HCT116 (cell line): ENCODE results near the gene HARBI1. TPM values are rescaled to one million over a fixed set of nuclear protein-coding genes. Genes with fewer than 3 reads are reported as not detected.

ENCODE experiments used
- ATAC-seq: fragments of 200-7000 bp; cut with Tn5 transposase; 2 replicates; pipeline ENCODE4 v1.9.1; 2020; ENCODE audit warnings: mild to moderate bottlenecking, moderate library complexity
- BruUV-seq: library from RNA; stranded (reverse); fragments of 400-500 nt; replicated peaks from 2 replicates; lab custom pipeline; 2021; lab: Mats Ljungman, UMichigan
- CTCF ChIA-PET: fragments of 300-600 bp; sonication (Branson Sonifier 250); formaldehyde crosslinking; loops from one replicate; lab custom pipeline; 2021; ENCODE audit warnings: antibody characterized with exemption; lab: Charles Lee
- POLR2A ChIA-PET: fragments of 300-600, 350-600 bp; sonication (Branson Sonifier 250); formaldehyde crosslinking; loops from one replicate; lab custom pipeline; 2021; ENCODE audit warnings: antibody characterized with exemption; lab: Charles Lee
- RAD21 ChIA-PET, 2 experiments: fragments of 300-600 bp; sonication (Branson Sonifier 250); formaldehyde crosslinking; loops; one replicate each; lab custom pipeline; 2023; ENCODE audit warnings: low total read pairs in 2 of 2; ENCODE audit not compliant: uncharacterized antibody in 2 of 2, unreplicated experiment in 2 of 2, low non-redundant PET in 1 of 2; lab: Charles Lee
- DNase-seq: peaks from one replicate; pipeline ENCODE4 v3.0.0-alpha.2; 2010; ENCODE audit warnings: low read depth, low spot score
- H2AFZ ChIP-seq: fragments of 200-600 bp; shearing (Covaris generic), sonication (generic); 2 replicates; pipeline ENCODE4 v1.6.1; 2017; ENCODE audit warnings: low read depth, mixed run types, mixed read lengths, antibody characterized with exemption, low read length; ENCODE audit not compliant: poor library complexity, severe bottlenecking
- H3K27ac ChIP-seq: 2 replicates; pipeline ENCODE4 v1.5.1; 2012; ENCODE audit warnings: low read depth, low read length
- H3K27me3 ChIP-seq: fragments of 200-600 bp; sonication (generic); 2 replicates; pipeline ENCODE4 v1.6.1; 2016; ENCODE audit warnings: mixed run types, low read length, mixed read lengths; ENCODE audit not compliant: insufficient read depth
- H3K36me3 ChIP-seq, 2 experiments: fragments of 200-500 bp in 1 of 2; fragments of 200-600 bp in 1 of 2; sonication (Bioruptor generic) in 1 of 2; sonication (generic) in 1 of 2; 2 replicates each; pipeline versions ENCODE4 v1.5.1 to v1.6.1; 2014 to 2016; ENCODE audit warnings: low read length in 2 of 2, inconsistent platforms in 1 of 2, mixed read lengths in 1 of 2, mixed run types in 1 of 2; ENCODE audit not compliant: insufficient read depth in 2 of 2, control insufficient read depth in 1 of 2
- H3K4me1 ChIP-seq, 2 experiments: fragments of 200-600 bp in 1 of 2; sonication (generic) in 1 of 2; 2 replicates each; pipeline versions ENCODE4 v1.5.1 to v1.6.1; 2012 to 2017; ENCODE audit warnings: low read length in 2 of 2, inconsistent platforms in 1 of 2, mild to moderate bottlenecking in 1 of 2, mixed read lengths in 1 of 2, mixed run types in 1 of 2, moderate library complexity in 1 of 2; ENCODE audit not compliant: insufficient read depth in 2 of 2, control insufficient read depth in 1 of 2
- H3K4me2 ChIP-seq: fragments of 200-600 bp; sonication (generic); 2 replicates; pipeline ENCODE4 v1.6.1; 2017; ENCODE audit warnings: mixed run types, low read length, mixed read lengths
- H3K4me3 ChIP-seq, 2 experiments: fragments of 200-600 bp in 1 of 2; sonication (generic) in 1 of 2; replicated peaks in 1 of 2; 2 replicates each; pipeline ENCODE4 v1.5.1; 2011 to 2016; ENCODE audit warnings: low read length in 2 of 2, control low read depth in 1 of 2, low read depth in 1 of 2, mild to moderate bottlenecking in 1 of 2, mixed read lengths in 1 of 2, mixed run types in 1 of 2
- H3K79me2 ChIP-seq: fragments of 200-600 bp; sonication (generic); 2 replicates; pipeline ENCODE4 v1.6.1; 2017; ENCODE audit warnings: mild to moderate bottlenecking, mixed run types, low read length, moderate library complexity, mixed read lengths; ENCODE audit not compliant: insufficient read depth
- H3K9ac ChIP-seq: fragments of 200-600 bp; sonication (generic); 2 replicates; pipeline ENCODE4 v1.6.1; 2016; ENCODE audit warnings: low read length, mixed read lengths
- H3K9me2 ChIP-seq: fragments of 200-600 bp; sonication (generic), shearing (Covaris generic); 2 replicates; pipeline ENCODE4 v1.6.1; 2017; ENCODE audit warnings: mixed run types, mild to moderate bottlenecking, moderate library complexity; ENCODE audit not compliant: insufficient read depth
- H3K9me3 ChIP-seq, 2 experiments: fragments of 200-500 bp in 1 of 2; fragments of 200-600 bp in 1 of 2; sonication (Bioruptor generic) in 1 of 2; sonication (generic) in 1 of 2; 2 replicates each; pipeline ENCODE4 v1.6.1; 2014 to 2017; ENCODE audit warnings: low read length in 2 of 2, mixed read lengths in 2 of 2, inconsistent platforms in 1 of 2, low read depth in 1 of 2, mild to moderate bottlenecking in 1 of 2, mixed run types in 1 of 2, moderate library complexity in 1 of 2; ENCODE audit not compliant: control insufficient read depth in 1 of 2, insufficient read depth in 1 of 2
- H4K20me1 ChIP-seq: fragments of 200-600 bp; sonication (generic), shearing (Covaris generic); 2 replicates; pipeline ENCODE4 v1.6.1; 2017; ENCODE audit warnings: mixed run types, mild to moderate bottlenecking, moderate library complexity; ENCODE audit not compliant: insufficient read depth
- ELF1 ChIP-seq: IDR thresholded peaks from 2 replicates; pipeline ENCODE4 v1.6.1; 2012; ENCODE audit warnings: low read depth, borderline replicate concordance
- EZH2 ChIP-seq: fragments of 200-600 bp; sonication (generic); IDR thresholded peaks from 2 replicates; pipeline ENCODE4 v1.6.1; 2017; ENCODE audit warnings: antibody characterized with exemption, mixed run types
- JUND ChIP-seq: IDR thresholded peaks from 2 replicates; pipeline ENCODE4 v1.6.1; 2012
- POLR2AphosphoS5 ChIP-seq: IDR thresholded peaks from 2 replicates; pipeline ENCODE4 v1.6.1; 2011; ENCODE audit warnings: mild to moderate bottlenecking, low read depth, low read length, moderate library complexity
- SRF ChIP-seq: IDR thresholded peaks from 2 replicates; pipeline ENCODE4 v1.6.1; 2012; ENCODE audit warnings: low read depth
- TCF7L2 ChIP-seq: IDR thresholded peaks from 2 replicates; pipeline ENCODE4 v1.7.0; 2011; ENCODE audit warnings: borderline replicate concordance, inconsistent platforms; ENCODE audit not compliant: insufficient read depth, insufficient read length; ENCODE audit errors: extremely low read depth
- YY1 ChIP-seq: IDR thresholded peaks from 2 replicates; pipeline ENCODE4 v1.6.1; 2011; ENCODE audit warnings: low read length, low read depth, moderate library complexity, mild to moderate bottlenecking; ENCODE audit not compliant: insufficient replicate concordance; ENCODE audit errors: extremely low read depth
- ZFX ChIP-seq: fragments of 450-650 bp; IDR thresholded peaks from 2 replicates; pipeline ENCODE4 v1.6.1; 2017
- intact Hi-C: fragments of 100-400 bp; cut with micrococcal nuclease; formaldehyde crosslinking; loops from 2 replicates; pipeline ENCODE4 v1.10.0; 2022
- total RNA-seq: library from RNA; stranded (reverse); gene quantifications from one replicate; pipeline ENCODE4 v1.2.1, GENCODE V29; 2021; ENCODE audit not compliant: unreplicated experiment
- TF ChIP-seq, protein P1 (sequence below): IDR thresholded peaks from 2 replicates; pipeline ENCODE4 v1.6.1; 2012
- TF ChIP-seq, protein P2 (sequence below): IDR thresholded peaks from 2 replicates; pipeline ENCODE4 v1.6.1; 2011; ENCODE audit warnings: mild to moderate bottlenecking, low read length, moderate library complexity; ENCODE audit not compliant: insufficient replicate concordance; ENCODE audit errors: extremely low read depth
- TF ChIP-seq, protein P3 (sequence below): IDR thresholded peaks from 2 replicates; pipeline ENCODE4 v1.6.1; 2012; ENCODE audit warnings: low read depth
- TF ChIP-seq, protein P4 (sequence below), 3 experiments: fragments of 200-600 bp in 1 of 3; sonication (generic) in 1 of 3; IDR thresholded peaks in 2 of 3; conservative IDR thresholded peaks in 1 of 3; 2 replicates each; pipeline ENCODE4 v1.5.1; 2012 to 2017; ENCODE audit warnings: low read depth in 2 of 3, low read length in 2 of 3, antibody characterized with exemption in 1 of 3, borderline replicate concordance in 1 of 3, control low read depth in 1 of 3, mild to moderate bottlenecking in 1 of 3, mixed read lengths in 1 of 3, mixed run types in 1 of 3, moderate library complexity in 1 of 3; ENCODE audit not compliant: insufficient read depth in 1 of 3

Gene HARBI1
- total RNA-seq, 1 experiment from 2014 or later = 1.9 TPM

DNA sequence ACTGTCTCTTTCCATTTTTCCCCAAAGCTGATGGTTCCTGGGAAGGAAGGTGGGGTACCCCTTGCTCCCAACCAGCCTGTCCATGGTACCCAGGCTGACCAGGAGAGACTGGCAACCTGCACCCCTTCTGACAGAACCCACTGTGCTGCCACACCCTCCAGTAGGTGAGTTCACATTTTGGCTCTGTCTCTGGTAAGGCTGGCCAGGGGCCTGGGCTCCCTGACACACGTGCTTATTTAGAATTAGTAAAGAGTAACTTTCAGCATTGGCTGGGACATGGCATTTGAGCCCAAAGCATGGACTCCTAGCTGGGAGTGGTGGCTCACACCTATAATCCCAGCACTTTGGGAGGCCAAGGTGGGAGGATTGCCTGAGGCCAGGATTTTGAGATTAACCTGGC lies 48.3 kb upstream of the HARBI1 start:
- peaks cover 12 to 14% of the 10 kb centered on the region in 2 experiments; a peak in 3 of 4 replicates for H3K36me3 ChIP-seq

More for the DNA sequence above, 48.3 kb upstream of the HARBI1 start:
- no peak for DNase-seq
- Histone ChIP-seq H3K27me3 (no peaks in the 10 kb centered on the region), H3K79me2 (no peaks in the 10 kb centered on the region), H3K4me1 (no peaks in the 10 kb centered on the region), H3K4me3 (no peak overlapping the region), H2AFZ (no peak overlapping the region), H3K9ac (no peak overlapping the region), H3K27ac (no peak overlapping the region), H4K20me1 (no peaks in the 10 kb centered on the region), H3K9me2 (no peaks in the 10 kb centered on the region), H3K4me2 (no peak overlapping the region), H3K9me3 (no peaks in the 10 kb centered on the region)
- ChIA-PET RAD21 (no interaction called here), CTCF (no interaction called here), POLR2A (no interaction called here)
- ATAC-seq = no peak
- TF ChIP-seq SRF (no peak), EZH2 (no peak), ELF1 (no peak), ZFX (no peak), YY1 (no peak), POLR2AphosphoS5 (no peak), JUND (no peak), TCF7L2 (no peak)
- TF ChIP-seq, protein P1, sequence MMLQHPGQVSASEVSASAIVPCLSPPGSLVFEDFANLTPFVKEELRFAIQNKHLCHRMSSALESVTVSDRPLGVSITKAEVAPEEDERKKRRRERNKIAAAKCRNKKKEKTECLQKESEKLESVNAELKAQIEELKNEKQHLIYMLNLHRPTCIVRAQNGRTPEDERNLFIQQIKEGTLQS = no peak
- TF ChIP-seq, protein P2, sequence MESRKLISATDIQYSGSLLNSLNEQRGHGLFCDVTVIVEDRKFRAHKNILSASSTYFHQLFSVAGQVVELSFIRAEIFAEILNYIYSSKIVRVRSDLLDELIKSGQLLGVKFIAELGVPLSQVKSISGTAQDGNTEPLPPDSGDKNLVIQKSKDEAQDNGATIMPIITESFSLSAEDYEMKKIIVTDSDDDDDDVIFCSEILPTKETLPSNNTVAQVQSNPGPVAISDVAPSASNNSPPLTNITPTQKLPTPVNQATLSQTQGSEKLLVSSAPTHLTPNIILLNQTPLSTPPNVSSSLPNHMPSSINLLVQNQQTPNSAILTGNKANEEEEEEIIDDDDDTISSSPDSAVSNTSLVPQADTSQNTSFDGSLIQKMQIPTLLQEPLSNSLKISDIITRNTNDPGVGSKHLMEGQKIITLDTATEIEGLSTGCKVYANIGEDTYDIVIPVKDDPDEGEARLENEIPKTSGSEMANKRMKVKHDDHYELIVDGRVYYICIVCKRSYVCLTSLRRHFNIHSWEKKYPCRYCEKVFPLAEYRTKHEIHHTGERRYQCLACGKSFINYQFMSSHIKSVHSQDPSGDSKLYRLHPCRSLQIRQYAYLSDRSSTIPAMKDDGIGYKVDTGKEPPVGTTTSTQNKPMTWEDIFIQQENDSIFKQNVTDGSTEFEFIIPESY = no peak
- TF ChIP-seq, protein P3, sequence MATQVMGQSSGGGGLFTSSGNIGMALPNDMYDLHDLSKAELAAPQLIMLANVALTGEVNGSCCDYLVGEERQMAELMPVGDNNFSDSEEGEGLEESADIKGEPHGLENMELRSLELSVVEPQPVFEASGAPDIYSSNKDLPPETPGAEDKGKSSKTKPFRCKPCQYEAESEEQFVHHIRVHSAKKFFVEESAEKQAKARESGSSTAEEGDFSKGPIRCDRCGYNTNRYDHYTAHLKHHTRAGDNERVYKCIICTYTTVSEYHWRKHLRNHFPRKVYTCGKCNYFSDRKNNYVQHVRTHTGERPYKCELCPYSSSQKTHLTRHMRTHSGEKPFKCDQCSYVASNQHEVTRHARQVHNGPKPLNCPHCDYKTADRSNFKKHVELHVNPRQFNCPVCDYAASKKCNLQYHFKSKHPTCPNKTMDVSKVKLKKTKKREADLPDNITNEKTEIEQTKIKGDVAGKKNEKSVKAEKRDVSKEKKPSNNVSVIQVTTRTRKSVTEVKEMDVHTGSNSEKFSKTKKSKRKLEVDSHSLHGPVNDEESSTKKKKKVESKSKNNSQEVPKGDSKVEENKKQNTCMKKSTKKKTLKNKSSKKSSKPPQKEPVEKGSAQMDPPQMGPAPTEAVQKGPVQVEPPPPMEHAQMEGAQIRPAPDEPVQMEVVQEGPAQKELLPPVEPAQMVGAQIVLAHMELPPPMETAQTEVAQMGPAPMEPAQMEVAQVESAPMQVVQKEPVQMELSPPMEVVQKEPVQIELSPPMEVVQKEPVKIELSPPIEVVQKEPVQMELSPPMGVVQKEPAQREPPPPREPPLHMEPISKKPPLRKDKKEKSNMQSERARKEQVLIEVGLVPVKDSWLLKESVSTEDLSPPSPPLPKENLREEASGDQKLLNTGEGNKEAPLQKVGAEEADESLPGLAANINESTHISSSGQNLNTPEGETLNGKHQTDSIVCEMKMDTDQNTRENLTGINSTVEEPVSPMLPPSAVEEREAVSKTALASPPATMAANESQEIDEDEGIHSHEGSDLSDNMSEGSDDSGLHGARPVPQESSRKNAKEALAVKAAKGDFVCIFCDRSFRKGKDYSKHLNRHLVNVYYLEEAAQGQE = no peak
- TF ChIP-seq, protein P4, sequence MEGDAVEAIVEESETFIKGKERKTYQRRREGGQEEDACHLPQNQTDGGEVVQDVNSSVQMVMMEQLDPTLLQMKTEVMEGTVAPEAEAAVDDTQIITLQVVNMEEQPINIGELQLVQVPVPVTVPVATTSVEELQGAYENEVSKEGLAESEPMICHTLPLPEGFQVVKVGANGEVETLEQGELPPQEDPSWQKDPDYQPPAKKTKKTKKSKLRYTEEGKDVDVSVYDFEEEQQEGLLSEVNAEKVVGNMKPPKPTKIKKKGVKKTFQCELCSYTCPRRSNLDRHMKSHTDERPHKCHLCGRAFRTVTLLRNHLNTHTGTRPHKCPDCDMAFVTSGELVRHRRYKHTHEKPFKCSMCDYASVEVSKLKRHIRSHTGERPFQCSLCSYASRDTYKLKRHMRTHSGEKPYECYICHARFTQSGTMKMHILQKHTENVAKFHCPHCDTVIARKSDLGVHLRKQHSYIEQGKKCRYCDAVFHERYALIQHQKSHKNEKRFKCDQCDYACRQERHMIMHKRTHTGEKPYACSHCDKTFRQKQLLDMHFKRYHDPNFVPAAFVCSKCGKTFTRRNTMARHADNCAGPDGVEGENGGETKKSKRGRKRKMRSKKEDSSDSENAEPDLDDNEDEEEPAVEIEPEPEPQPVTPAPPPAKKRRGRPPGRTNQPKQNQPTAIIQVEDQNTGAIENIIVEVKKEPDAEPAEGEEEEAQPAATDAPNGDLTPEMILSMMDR (IDR thresholded peaks at IDR 0.05 in 2 of 3, conservative IDR thresholded peaks at IDR 0.05 in 1 of 3; ENCODE audit: borderline replicate concordance in 1 of 3, insufficient read depth in 1 of 3, low read depth in 2 of 3, low read length in 2 of 3) = no peak
- BruUV-seq = no TSS peak
- intact Hi-C loops = loop anchor here (5.0 kb wide), 1 partner anchor 137 kb away; no protein-coding TSS in a partner anchor
